GM21515 (cell line): ENCODE measurements around the gene LGR6.

Source experiments
- ATAC-seq: cut with Tn5 transposase; IDR thresholded peaks from one replicate; pipeline ENCODE4 v1.9.1; 2021; ENCODE audit not compliant: unreplicated experiment

LGR6 gene

GRCh38 chr1:202361224-202361623 is 167.6 kb downstream of the LGR6 start:
- ATAC-seq = no peak

- no peak for ATAC-seq
Measured at GRCh38 chr1:202361701-202362100, 168.1 kb downstream of the LGR6 start.

- no peak for ATAC-seq
Measured at GRCh38 chr1:202362212-202362611, 168.6 kb downstream of the LGR6 start.

- ATAC-seq = no peak
Measured at GRCh38 chr1:202365092-202365815, 171.7 kb downstream of the LGR6 start.

GRCh38 chr1:202367271-202367670 is 173.7 kb downstream of the LGR6 start:
- no peak for ATAC-seq
